GM21390 (cell line): ENCODE data around the gene TMEM95.
A peak's percentile ranks its signal among the peaks of the same experiment; 100 is the strongest.
"Not testable (repeated sequence)": the region's sequence is repeated elsewhere in the genome, so short reads cannot be mapped to it uniquely, and the experiment has no call there.

Source experiments
- ATAC-seq: cut with Tn5 transposase; IDR thresholded peaks from one replicate; pipeline ENCODE4 v1.9.1; 2021; ENCODE audit not compliant: unreplicated experiment

Gene TMEM95

DNA sequence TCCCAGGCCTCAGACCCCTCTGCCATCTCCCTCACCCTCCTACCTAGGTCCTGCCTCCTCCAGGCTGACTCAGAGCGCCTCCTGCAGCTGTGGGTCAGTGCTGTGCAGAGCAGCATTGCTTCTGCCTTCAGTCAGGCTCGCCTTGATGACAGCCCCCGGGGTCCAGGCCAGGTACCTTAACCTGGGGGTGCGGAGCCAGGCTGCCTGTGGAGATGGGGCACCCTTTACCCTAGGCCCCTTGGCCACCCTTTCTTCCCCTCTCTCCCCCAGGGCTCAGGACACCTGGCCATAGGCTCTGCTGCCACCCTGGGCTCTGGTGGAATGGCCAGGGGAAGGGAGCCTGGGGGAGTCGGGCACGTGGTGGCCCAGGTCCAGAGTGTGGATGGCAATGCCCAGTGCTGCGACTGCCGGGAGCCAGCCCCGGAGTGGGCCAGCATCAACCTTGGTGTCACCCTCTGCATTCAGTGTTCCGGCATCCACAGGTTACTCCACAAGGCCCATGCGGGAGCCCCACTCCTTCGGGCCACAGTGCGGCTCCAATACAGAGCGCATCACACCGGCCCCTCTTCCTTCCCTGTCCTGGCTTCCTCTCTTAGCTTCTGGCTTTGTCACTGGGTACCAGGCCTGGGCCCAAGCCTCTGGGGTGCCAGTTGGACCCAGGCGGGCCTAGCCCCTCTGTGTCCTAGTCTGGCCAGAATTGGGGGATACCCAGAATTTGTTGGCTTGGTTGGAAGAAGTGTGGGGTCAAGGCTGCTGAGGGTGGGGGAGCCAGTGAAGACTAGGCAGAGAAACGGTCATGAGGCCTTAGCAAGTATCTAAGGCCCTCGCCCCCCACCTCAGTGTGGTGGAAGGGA, 8.0 kb upstream of the TMEM95 start:
- ATAC-seq = no peak

DNA sequence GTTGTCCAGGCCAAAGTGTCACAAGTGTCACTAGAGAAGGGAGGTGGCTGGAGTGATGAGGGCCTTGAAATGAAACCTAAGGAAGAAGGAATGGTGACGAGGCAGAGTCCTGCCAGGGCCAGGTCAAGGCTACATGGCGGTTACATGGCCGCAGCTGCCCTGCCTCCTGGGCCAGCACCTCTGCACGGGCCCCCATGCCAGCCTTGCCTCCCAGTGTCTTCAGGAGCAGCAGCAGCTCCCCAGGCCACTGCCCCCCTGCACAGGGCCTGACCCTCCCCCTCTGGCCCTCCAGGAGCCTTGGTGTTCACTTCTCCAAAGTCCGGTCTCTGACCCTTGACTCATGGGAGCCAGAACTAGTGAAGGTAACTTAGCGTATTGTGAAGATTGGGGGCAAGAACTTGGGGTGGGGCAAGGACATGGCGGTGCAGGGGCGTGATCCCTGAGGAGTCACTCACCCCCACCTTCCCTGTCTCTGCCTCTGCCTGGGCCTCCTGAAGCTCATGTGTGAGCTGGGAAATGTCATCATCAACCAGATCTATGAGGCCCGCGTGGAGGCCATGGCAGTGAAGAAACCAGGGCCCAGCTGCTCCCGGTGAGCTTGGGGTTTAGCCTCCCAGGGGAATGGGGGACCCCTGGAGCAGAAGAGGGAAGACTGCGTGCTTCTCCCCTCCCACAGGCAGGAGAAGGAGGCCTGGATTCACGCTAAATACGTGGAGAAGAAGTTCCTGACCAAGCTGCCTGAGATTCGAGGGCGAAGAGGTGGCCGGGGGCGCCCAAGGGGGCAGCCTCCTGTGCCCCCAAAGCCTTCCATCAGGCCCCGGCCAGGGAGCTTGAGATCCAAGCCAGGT, 7.1 kb upstream of the TMEM95 start:
- ATAC-seq = no peak

- no peak for ATAC-seq
Observed at GRCh38 chr17:7348478-7349242, 6.3 kb upstream of the TMEM95 start.

- ATAC-seq = peak; percentile 70
Observed at GRCh38 chr17:7351665-7352502, 3.1 kb upstream of the TMEM95 start, which contains the start of gene KCTD11. Gene KCTD11, plus strand, starts transcription at chr17:7352162.

- no peak for ATAC-seq
Observed at GRCh38 chr17:7352503-7352889, 2.5 kb upstream of the TMEM95 start.

DNA sequence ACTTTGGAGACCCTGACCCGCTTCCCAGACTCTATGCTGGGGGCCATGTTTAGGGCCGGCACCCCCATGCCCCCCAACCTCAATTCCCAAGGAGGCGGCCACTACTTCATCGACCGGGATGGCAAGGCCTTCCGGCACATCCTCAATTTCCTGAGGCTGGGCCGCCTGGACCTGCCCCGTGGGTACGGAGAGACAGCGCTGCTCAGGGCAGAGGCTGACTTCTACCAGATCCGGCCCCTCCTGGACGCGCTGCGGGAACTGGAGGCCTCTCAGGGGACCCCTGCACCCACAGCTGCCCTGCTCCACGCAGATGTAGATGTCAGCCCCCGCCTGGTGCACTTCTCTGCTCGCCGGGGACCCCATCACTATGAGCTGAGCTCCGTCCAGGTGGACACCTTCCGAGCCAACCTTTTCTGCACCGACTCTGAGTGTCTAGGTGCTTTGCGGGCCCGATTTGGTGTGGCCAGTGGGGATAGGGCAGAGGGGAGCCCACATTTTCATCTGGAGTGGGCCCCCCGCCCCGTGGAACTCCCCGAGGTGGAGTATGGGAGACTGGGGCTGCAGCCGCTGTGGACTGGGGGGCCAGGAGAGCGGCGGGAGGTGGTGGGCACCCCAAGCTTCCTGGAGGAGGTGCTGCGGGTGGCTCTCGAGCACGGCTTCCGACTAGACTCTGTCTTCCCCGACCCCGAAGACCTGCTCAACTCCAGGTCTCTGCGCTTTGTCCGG, 1.9 kb upstream of the TMEM95 start:
- ATAC-seq = no peak

GRCh38 chr17:7354262-7354843, 603 bp upstream of the TMEM95 start:
- ATAC-seq = no peak

DNA sequence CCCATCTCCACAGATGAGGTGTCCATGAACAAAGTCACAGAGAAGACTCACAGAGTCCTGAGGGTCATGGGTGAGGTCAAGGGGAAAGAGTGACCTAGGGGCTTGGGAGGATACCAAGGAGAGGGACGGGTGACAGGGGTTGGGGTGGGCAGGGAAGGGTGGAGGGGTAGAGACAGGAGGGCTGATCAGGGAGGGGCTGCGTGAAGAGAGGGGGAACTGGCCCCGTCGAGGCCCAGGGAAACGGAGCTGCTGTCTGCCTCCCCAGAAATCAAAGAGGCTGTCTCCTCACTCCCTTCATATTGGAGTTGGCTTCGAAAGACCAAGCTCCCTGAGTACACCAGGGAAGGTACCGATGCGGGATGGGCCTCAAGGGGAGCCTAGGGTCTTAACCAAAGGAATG, 617 bp downstream of the TMEM95 start:
- no peak for ATAC-seq

DNA sequence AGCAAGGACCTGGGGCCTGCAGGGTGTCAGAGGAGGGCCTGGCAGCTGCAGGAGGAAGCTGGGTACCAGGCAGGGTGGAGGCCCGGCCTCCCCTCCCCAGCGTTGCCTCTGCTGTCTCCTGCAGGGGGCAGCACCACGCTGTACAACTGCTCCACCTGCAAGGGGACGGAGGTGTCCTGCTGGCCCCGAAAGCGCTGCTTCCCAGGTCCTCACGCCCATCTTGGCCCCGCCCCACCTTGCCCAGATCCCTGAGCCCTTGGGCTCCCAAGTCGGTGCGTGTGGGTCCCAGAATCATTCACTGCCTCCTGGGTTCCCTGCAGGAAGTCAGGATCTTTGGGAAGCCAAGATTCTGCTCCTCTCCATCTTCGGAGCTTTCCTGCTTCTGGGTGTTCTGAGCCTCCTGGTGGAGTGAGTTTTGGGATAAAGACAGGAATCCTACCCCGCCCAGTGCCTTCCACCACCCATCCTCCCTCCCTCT, 1.2 kb downstream of the TMEM95 start:
- no peak for ATAC-seq

DNA sequence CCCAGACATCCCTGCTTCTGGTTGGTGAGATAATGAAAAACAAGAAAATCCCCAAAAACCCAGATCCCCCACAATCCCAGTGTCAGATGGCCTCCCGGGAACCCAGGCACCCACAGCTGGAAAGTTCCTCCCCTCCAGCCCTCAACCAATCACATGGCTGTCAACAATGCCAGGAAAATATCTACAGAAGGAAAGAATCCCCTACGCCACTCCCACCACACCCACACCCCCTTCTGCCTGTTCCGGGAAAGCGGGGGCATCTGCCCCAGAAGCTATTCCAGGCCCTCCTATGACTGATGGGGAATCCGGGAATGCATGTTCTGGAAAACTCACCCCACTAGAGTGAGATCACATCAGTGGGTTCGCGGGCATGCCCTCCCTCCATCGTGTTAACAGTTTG, 1.8 kb downstream of the TMEM95 start:
- no peak for ATAC-seq

GRCh38 chr17:7357381-7357780, 2.4 kb downstream of the TMEM95 start:
- ATAC-seq = no peak

DNA sequence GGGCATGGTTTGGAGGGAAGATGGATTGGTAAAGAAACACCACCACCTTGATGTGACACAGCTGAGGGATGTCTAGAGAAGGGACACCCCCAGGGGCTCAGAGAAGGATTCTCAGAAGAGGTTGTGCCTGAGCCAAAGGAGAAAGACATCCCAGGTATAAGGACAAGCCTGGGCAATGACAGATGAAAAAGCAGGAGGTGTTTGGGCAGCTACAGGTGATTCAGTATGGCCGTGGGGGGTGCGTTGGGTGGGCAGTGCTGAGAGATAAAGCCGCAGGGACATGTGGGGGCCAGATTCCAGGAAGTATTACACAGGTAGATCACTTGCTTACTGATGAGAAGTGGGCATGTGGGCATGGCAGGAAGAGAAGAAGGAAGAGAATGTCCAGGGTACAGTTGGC, 7.0 kb downstream of the TMEM95 start:
- ATAC-seq = no peak

DNA sequence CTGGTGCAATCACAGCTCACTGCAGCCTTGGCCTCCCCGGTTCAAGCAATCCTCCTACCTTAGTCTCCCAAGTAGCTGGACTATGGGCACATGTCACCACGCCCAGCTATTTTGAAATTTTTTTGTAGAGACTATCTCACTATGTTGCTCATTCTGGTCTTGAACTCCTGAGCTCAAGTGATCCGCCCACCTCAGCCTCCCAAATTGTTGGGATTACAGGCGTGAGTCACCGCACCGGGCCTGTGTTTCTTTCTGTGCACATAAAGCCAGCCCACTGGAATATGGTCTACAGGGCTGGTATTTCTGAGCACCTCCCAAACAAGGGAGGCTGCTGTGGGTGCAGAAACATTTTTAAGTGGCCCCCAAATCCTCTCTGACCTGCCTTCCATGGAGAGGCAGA, 8.4 kb downstream of the TMEM95 start:
- no peak for ATAC-seq

GRCh38 chr17:7365963-7366362, 11.0 kb downstream of the TMEM95 start:
- not testable (repeated sequence) for ATAC-seq

- no peak for ATAC-seq
Observed at GRCh38 chr17:7367083-7367482, 12.1 kb downstream of the TMEM95 start.

GRCh38 chr17:7367918-7368598, 13.1 kb downstream of the TMEM95 start:
- ATAC-seq = no peak

DNA sequence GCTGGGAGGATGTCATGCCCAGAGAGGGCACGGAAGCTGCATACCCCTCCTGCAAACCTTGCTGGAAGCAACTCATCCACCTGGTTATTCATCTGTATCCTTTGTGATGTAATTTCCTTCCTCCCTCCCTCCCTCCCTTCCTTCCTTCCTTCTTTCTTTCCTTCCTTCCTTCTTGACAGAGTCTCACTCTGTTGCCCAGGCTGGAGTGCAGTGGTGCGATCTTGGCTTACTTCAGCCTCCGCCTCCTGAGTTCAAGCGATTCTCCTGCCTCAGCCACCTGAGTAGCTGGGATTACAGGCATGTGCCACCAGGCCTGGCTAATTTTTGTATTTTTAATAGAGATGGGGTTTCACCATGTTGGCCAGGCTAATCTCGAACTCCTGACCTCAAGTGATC, 13.6 kb downstream of the TMEM95 start:
- not testable (repeated sequence) for ATAC-seq

DNA sequence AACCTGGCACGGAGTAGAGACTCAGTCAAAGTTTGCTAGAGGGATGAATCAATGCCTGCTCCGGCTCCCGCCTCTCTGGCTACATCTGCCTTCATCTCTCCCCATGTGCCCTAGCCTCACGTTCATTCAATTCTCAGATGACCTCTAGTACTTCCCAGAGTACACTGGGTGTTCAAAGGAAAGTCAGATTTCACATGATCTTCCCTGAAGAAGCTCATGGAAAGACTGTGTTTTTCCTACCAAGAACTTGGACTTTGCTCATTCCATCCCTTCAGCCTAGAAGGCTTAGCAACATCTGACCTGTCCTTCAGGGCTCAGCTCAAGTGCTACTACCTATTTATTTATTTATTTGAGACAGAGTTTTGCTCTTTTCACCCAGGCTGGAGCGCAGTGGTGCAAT, 14.9 kb downstream of the TMEM95 start:
- ATAC-seq = no peak

DNA sequence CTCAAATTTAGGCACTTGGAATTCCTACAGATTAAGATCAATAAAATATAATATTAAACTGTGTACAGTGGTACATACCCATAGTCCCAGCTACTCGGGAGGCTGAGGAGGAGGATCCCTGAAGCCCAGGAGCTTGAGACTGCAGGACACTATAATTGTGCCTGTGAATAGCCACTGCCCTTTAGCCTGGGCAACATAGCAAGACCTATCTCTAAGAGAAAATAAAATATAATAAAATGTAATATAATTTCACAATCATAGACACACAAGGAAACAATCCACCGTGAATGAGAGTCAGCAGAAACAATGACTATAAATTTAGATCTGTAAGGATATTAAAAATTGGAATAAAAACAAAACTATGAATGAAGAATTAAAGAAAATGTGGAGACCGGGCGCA, 15.9 kb downstream of the TMEM95 start:
- ATAC-seq = no peak
